HG03439 (cell line): ENCODE results near the gene ZFYVE21.
A peak's percentile ranks its signal among the peaks of the same experiment; 100 is the strongest.
"Not testable (repeated sequence)": the region's sequence is repeated elsewhere in the genome, so short reads cannot be mapped to it uniquely, and the experiment has no call there.

Source experiments
- ATAC-seq: cut with Tn5 transposase; IDR thresholded peaks from one replicate; pipeline ENCODE4 v1.9.1; 2021; ENCODE audit warnings: mild to moderate bottlenecking, moderate library complexity; ENCODE audit not compliant: unreplicated experiment

Gene ZFYVE21

DNA sequence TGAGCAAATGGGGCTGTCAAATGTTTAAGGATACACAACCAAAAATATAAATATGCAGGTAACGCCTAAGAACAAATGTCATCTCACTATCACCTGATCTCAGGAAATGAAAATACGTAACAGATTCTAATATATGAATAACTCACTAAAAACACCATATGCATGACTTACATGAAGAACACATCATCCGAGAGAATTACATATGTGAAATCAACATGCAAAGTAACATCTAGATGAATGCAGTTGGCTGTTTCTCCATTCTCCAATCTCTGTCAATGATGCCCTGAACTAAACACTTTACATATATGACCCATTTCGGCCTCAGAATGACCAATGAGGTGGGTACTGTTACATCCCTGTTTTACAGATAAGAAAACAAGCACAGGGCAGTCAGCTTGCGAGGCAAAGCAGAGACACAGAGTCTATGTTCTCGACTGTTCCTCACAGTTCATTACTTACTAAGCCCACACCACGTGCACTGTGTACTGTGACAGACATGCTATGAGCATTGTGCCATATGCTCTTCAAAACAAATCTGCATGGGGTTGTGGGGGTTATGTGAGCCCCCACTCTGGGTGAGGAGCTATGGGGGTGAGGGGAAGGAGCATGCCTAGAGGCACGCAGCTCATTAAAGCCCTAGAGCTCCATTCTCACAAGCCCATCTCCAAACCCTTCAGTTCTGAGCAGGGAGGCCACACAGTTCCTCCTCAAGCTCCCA, 42.6 kb downstream of the ZFYVE21 start:
- ATAC-seq: no peak

DNA sequence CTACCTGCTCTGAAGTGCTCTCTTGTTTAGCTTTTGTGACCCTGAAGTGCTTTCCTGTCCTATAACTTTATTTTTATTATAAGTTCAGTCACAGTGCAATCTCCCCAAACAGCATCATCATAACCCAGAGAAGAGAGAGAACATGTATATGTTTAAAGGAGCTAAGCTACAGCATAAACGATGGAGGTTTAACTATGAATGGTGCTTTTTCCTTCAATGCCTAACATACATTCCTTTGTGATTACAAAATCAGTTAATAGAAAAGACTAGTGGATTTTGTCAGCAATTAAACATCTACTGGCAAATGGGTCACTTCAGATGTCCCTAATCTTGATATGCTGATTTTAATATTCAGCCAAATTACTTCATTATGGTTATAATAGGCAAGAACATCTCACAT, 46.4 kb downstream of the ZFYVE21 start:
- ATAC-seq: no peak

DNA sequence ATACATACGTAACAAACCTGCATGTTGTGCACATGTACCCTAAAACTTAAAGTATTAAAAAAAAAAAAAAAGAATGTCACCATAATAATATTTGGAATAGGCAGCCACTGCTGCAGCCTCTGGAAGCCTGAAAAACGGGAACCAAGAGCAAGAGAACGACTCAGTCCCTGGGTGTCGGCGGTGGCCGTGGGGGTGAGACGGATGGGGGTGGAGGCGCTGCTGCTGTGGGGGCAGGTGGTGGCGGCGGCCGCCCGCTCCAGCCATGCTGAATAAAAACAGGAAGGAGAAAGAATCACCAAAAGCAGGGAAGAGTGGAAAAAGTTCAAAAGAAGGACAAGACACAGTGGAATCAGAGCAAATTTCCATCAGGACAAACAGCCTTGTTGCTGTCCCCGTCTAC, 46.9 kb downstream of the ZFYVE21 start:
- ATAC-seq: no peak

GRCh38 chr14:103763730-103764488, 48.3 kb downstream of the ZFYVE21 start:
- peak; percentile 68 for ATAC-seq

GRCh38 chr14:103765526-103765925, 49.9 kb downstream of the ZFYVE21 start:
- no peak for ATAC-seq

- ATAC-seq: no peak
These were observed 51.8 kb downstream of the ZFYVE21 start for GRCh38 chr14:103767336-103767894.

- no peak for ATAC-seq
These were observed 54.9 kb downstream of the ZFYVE21 start for GRCh38 chr14:103770500-103770899.

DNA sequence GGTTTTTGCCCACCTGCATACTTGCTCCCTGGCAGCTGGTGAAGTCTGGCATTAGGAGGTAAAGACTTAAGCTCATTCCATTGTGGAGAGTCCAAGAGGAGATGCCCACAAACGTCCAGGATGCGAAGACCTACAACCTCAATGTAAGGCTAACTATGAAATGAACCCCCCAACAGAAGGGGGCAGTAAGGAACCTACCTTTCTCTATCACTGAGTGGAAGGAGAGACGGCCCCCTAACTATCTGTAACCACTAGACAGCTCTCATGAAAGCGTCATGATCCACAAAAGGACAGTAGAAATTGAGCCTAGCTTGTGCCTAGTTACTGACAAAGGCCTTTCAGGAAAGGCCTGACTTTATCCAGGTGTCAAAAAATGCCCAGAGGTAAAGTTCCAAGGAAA, 55.3 kb downstream of the ZFYVE21 start:
- ATAC-seq: no peak

- ATAC-seq: no peak
These were observed 56.6 kb downstream of the ZFYVE21 start for GRCh38 chr14:103772078-103772712.

DNA sequence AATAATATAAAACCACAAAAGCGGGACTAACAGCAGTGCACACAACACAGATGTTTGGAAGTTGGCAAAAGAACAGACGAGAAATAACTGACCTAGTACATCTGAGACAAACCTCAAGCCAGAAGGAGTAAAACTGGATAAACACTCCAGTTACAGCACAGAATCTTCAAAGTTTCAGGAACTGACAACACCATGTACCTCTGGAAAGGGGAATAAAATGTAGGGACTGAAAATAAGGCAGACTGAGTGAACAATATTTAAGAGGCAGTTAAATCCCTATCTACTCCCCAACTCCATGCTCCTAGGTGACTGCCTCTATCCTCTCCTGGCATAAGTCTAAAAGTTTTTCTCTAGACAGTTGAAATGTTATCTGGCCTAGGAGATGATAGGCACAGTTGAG, 57.9 kb downstream of the ZFYVE21 start:
- no peak for ATAC-seq

DNA sequence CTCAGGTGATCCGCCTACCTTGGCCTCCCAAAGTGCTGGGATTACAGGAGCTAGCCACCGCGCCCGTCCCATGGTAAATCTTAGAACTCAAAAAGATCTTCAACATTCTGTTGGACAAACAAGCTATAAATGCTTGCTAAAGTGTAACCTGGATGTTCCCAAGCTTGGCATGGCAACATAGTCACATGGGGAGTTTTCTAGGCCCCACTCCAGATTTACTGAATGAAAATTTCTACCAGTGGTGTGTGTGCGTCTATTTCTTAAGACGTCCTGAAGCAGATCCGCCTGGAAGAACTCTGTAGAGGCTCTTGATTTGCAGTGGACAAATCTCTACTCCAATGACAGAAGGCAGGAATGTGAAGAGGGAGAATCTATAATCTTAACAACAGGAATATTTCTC, 59.9 kb downstream of the ZFYVE21 start:
- no peak for ATAC-seq

- ATAC-seq: not testable (repeated sequence)
These were observed 60.7 kb downstream of the ZFYVE21 start for GRCh38 chr14:103776319-103776718.

GRCh38 chr14:103782376-103782775, 66.8 kb downstream of the ZFYVE21 start:
- no peak for ATAC-seq
